Liver (tissue), 9 donors: ENCODE results near the gene COMMD2. TPM values are rescaled to one million over a fixed set of nuclear protein-coding genes. Genes with fewer than 3 reads are reported as not detected.

Experiments used
- DNase-seq: peaks from one replicate; pipeline ENCODE4 v3.0.0-alpha.2; 2017; ENCODE audit warnings: low spot score
- H3K27ac ChIP-seq, 2 donors: one replicate each; pipeline ENCODE4 v1.7.0; 2013; ENCODE audit warnings: inconsistent platforms in 2 of 2, low read length in 2 of 2, control low read depth in 1 of 2, low read depth in 1 of 2, mild to moderate bottlenecking in 1 of 2
- H3K27me3 ChIP-seq, 4 donors: one replicate each; pipeline versions ENCODE4 v1.6.1 to v1.7.0; 2013; ENCODE audit warnings: low read length in 3 of 4, inconsistent platforms in 1 of 4, mild to moderate bottlenecking in 1 of 4, moderate library complexity in 1 of 4; ENCODE audit not compliant: control insufficient read depth in 4 of 4, insufficient read depth in 4 of 4
- H3K36me3 ChIP-seq, 4 donors: one replicate each; pipeline versions ENCODE4 v1.6.1 to v1.7.0; 2013; ENCODE audit warnings: low read length in 3 of 4, mild to moderate bottlenecking in 3 of 4, low read depth in 1 of 4, moderate library complexity in 1 of 4; ENCODE audit not compliant: control insufficient read depth in 4 of 4, insufficient read depth in 3 of 4
- H3K4me1 ChIP-seq, 4 donors: one replicate each; pipeline versions ENCODE4 v1.6.1 to v1.7.0; 2013; ENCODE audit warnings: low read length in 3 of 4, mild to moderate bottlenecking in 3 of 4, moderate library complexity in 1 of 4; ENCODE audit not compliant: control insufficient read depth in 4 of 4, insufficient read depth in 4 of 4
- H3K4me3 ChIP-seq, 3 donors: one replicate each; pipeline versions ENCODE4 v1.6.1 to v1.7.0; 2013; ENCODE audit warnings: low read length in 3 of 3, control low read depth in 1 of 3, low read depth in 1 of 3, mild to moderate bottlenecking in 1 of 3
- H3K9ac ChIP-seq, 2 donors: one replicate each; pipeline ENCODE4 v1.7.0; 2013; ENCODE audit warnings: low read length in 2 of 2, mild to moderate bottlenecking in 2 of 2, moderate library complexity in 2 of 2, control low read depth in 1 of 2, low read depth in 1 of 2
- H3K9me3 ChIP-seq, 4 donors: one replicate each; pipeline versions ENCODE4 v1.6.1 to v1.7.0; 2013; ENCODE audit warnings: low read length in 3 of 4; ENCODE audit not compliant: control insufficient read depth in 4 of 4
- CTCF ChIP-seq: fragments of 150-350 bp; IDR thresholded peaks from 2 replicates; pipeline ENCODE4 v1.5.1; 2017; ENCODE audit warnings: improper control_type of control experiment, low read depth, low read length; ENCODE audit not compliant: missing input control
- EGR1 ChIP-seq, 2 donors: IDR thresholded peaks; 2 replicates each; pipeline ENCODE4 v1.6.1; 2016 to 2018; ENCODE audit warnings: antibody characterized with exemption in 2 of 2, low read depth in 2 of 2
- FOXA1 ChIP-seq: IDR thresholded peaks from 2 replicates; pipeline ENCODE4 v1.6.1; 2016; ENCODE audit warnings: antibody characterized with exemption
- FOXA2 ChIP-seq: IDR thresholded peaks from 2 replicates; pipeline ENCODE4 v1.6.1; 2016; ENCODE audit warnings: antibody characterized with exemption
- GABPA ChIP-seq, 2 donors: IDR thresholded peaks in 1 of 2; conservative IDR thresholded peaks in 1 of 2; 2 replicates each; pipeline ENCODE4 v1.6.1; 2016; ENCODE audit warnings: antibody characterized with exemption in 2 of 2, mild to moderate bottlenecking in 1 of 2, moderate library complexity in 1 of 2
- HNF4A ChIP-seq, 2 donors: conservative IDR thresholded peaks; 2 replicates each; pipeline ENCODE4 v1.6.1; 2016; ENCODE audit warnings: antibody characterized with exemption in 2 of 2, mild to moderate bottlenecking in 2 of 2
- HNF4G ChIP-seq: IDR thresholded peaks from 2 replicates; pipeline ENCODE4 v1.6.1; 2016; ENCODE audit warnings: antibody characterized with exemption
- JUND ChIP-seq, 2 donors: IDR thresholded peaks; 2 replicates each; pipeline ENCODE4 v1.6.1; 2016; ENCODE audit warnings: antibody characterized with exemption in 2 of 2
- MAX ChIP-seq: IDR thresholded peaks from 2 replicates; pipeline ENCODE4 v1.6.1; 2016; ENCODE audit warnings: antibody characterized with exemption
- NR2F2 ChIP-seq: IDR thresholded peaks from 2 replicates; pipeline ENCODE4 v1.6.1; 2016; ENCODE audit warnings: antibody characterized with exemption
- RAD21 ChIP-seq, 2 donors: IDR thresholded peaks; 2 replicates each; pipeline ENCODE4 v1.6.1; 2016; ENCODE audit warnings: antibody characterized with exemption in 2 of 2, mild to moderate bottlenecking in 2 of 2
- RXRA ChIP-seq, 2 donors: IDR thresholded peaks; 2 replicates each; pipeline ENCODE4 v1.6.1; 2017 to 2018; ENCODE audit warnings: antibody characterized with exemption in 2 of 2, mild to moderate bottlenecking in 1 of 2
- SP1 ChIP-seq: IDR thresholded peaks from 2 replicates; pipeline ENCODE4 v1.6.1; 2018; ENCODE audit warnings: antibody characterized with exemption, mild to moderate bottlenecking
- TAF1 ChIP-seq: conservative IDR thresholded peaks from 2 replicates; pipeline ENCODE4 v1.6.1; 2016; ENCODE audit warnings: antibody characterized with exemption, mild to moderate bottlenecking
- YY1 ChIP-seq: IDR thresholded peaks from 2 replicates; pipeline ENCODE4 v1.6.1; 2016; ENCODE audit warnings: antibody characterized with exemption, mild to moderate bottlenecking
- ZBTB33 ChIP-seq: IDR thresholded peaks from 2 replicates; pipeline ENCODE4 v1.6.1; 2016; ENCODE audit warnings: antibody characterized with exemption
- WGBS: extraction: QIAGEN DNeasy Blood & Tissue Kit; methylation state at CpG from one replicate; pipeline ENCODE4 v1.1.7; 2013; 5-methylcytosine and 5-hydroxymethylcytosine counted together
- polyA plus RNA-seq, 2 donors: library from polyadenylated mRNA; stranded (reverse) in 1 of 2; unstranded in 1 of 2; fragments of 200-250 nt in 1 of 2; fragments of >200 nt in 1 of 2; fragmentation: Nextera tagmentation in 1 of 2; extraction: Ambion mirVana in 1 of 2; gene quantifications; one replicate each; pipeline versions ENCODE4 v1.2.1 to v1.2.3, GENCODE V29; 2013 to 2015
- total RNA-seq, 2 donors: library from RNA; depleted of rRNA; stranded (reverse); fragments of >200 nt; gene quantifications; one replicate each; pipeline ENCODE4 v1.2.3, GENCODE V29; 2014
- TF ChIP-seq, protein P1 (sequence below): IDR thresholded peaks from 2 replicates; pipeline ENCODE4 v1.6.1; 2016; ENCODE audit warnings: antibody characterized with exemption
- TF ChIP-seq, protein P2 (sequence below): IDR thresholded peaks from 2 replicates; pipeline ENCODE4 v1.6.1; 2016; ENCODE audit warnings: antibody characterized with exemption, mild to moderate bottlenecking
- donor health status: healthy.
- donor health status: healthy.
- donor health status: healthy.
- donor health status: healthy.
- donor health status: healthy.

The COMMD2 gene
- total and polyA plus RNA-seq, 4 donors: 5.8 to 15.4 (median 11.2) TPM

- 55% methylated on average over 5 of the region's 5 CpGs for WGBS
- Histone ChIP-seq H3K27ac (no peak overlapping the region), H3K9ac (no peak overlapping the region), H3K4me3 (no peak overlapping the region), H3K4me1 (no peaks in the 10 kb centered on the region), H3K27me3 (no peaks in the 10 kb centered on the region), H3K36me3 (no peaks in the 10 kb centered on the region), H3K9me3 (no peaks in the 10 kb centered on the region)
- no peak for DNase-seq
- TF ChIP-seq, protein P1, sequence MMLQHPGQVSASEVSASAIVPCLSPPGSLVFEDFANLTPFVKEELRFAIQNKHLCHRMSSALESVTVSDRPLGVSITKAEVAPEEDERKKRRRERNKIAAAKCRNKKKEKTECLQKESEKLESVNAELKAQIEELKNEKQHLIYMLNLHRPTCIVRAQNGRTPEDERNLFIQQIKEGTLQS: no peak
- TF ChIP-seq YY1: no peak
- no peak for TF ChIP-seq FOXA2
- TF ChIP-seq, protein P2, sequence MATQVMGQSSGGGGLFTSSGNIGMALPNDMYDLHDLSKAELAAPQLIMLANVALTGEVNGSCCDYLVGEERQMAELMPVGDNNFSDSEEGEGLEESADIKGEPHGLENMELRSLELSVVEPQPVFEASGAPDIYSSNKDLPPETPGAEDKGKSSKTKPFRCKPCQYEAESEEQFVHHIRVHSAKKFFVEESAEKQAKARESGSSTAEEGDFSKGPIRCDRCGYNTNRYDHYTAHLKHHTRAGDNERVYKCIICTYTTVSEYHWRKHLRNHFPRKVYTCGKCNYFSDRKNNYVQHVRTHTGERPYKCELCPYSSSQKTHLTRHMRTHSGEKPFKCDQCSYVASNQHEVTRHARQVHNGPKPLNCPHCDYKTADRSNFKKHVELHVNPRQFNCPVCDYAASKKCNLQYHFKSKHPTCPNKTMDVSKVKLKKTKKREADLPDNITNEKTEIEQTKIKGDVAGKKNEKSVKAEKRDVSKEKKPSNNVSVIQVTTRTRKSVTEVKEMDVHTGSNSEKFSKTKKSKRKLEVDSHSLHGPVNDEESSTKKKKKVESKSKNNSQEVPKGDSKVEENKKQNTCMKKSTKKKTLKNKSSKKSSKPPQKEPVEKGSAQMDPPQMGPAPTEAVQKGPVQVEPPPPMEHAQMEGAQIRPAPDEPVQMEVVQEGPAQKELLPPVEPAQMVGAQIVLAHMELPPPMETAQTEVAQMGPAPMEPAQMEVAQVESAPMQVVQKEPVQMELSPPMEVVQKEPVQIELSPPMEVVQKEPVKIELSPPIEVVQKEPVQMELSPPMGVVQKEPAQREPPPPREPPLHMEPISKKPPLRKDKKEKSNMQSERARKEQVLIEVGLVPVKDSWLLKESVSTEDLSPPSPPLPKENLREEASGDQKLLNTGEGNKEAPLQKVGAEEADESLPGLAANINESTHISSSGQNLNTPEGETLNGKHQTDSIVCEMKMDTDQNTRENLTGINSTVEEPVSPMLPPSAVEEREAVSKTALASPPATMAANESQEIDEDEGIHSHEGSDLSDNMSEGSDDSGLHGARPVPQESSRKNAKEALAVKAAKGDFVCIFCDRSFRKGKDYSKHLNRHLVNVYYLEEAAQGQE: no peak
- no peak for TF ChIP-seq SP1
- no peak for TF ChIP-seq ZBTB33
- TF ChIP-seq RAD21 (IDR thresholded peaks at IDR 0.05): no peak
- no peak for TF ChIP-seq TAF1
Measured at GRCh38 chr3:149801639-149802038, 49.4 kb upstream of the COMMD2 start.

DNA sequence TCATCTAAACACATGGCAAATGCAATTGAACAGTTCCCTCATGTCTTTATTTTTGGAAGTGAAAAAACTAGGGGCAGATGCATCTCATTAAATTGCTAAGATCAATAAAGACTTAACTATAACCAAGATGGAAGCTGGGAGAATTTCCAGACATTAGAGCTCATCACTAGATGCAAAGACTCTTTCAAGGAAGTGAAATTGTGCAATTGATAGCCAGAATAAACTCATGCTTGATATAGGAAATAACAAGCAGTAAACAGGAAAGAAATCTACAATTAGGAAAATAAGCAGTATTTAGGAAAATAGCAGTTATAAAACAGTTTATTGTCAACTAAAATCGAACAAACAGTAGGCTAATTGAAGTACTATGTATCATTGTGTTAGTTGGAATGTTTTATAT lies 48.9 kb upstream of the COMMD2 start:
- Histone ChIP-seq H3K27ac (no peak overlapping the region), H3K36me3 (no peaks in the 10 kb centered on the region), H3K9me3 (no peaks in the 10 kb centered on the region), H3K4me1 (no peaks in the 10 kb centered on the region), H3K27me3 (no peaks in the 10 kb centered on the region), H3K4me3 (no peak overlapping the region), H3K9ac (no peak overlapping the region)
- 55% methylated on average over 1 of the region's 1 CpG for WGBS
- no peak for DNase-seq
- TF ChIP-seq MAX (no peak), YY1 (no peak), JUND (IDR thresholded peaks at IDR 0.05) (no peak), EGR1 (IDR thresholded peaks at IDR 0.05; ENCODE audit: low read depth in 2 of 2) (no peak), HNF4A (conservative IDR thresholded peaks at IDR 0.05) (no peak), RXRA (IDR thresholded peaks at IDR 0.05) (no peak), ZBTB33 (no peak), NR2F2 (no peak), FOXA1 (no peak), RAD21 (IDR thresholded peaks at IDR 0.05) (no peak), SP1 (no peak), FOXA2 (no peak), HNF4G (no peak), CTCF (no peak), TAF1 (no peak), GABPA (IDR thresholded peaks at IDR 0.05 in 1 of 2, conservative IDR thresholded peaks at IDR 0.05 in 1 of 2) (no peak)
- TF ChIP-seq, protein P1: no peak
- TF ChIP-seq, protein P2: no peak
